ENCODE measurements around the gene SERP2.

- TF ChIP-seq CTCF (IDR thresholded peaks at IDR 0.05), result no peak
- TF ChIP-seq POLR2A (IDR thresholded peaks at IDR 0.05), result no peak
Measured at GRCh38 chr13:44378277-44378676, 4.7 kb downstream of the SERP2 start.
